PFSK-1 (cell line): ENCODE measurements around the gene SFI1.

Experiments
- SIN3A ChIP-seq: IDR thresholded peaks from 2 replicates; pipeline ENCODE4 v1.6.1; 2012; ENCODE audit warnings: mild to moderate bottlenecking, low read length, moderate library complexity, borderline replicate concordance; ENCODE audit not compliant: insufficient read depth
- TAF1 ChIP-seq: IDR thresholded peaks from 2 replicates; pipeline ENCODE4 v1.6.1; 2012; ENCODE audit warnings: low read length, control low read depth, borderline replicate concordance; ENCODE audit not compliant: insufficient read depth

DNA sequence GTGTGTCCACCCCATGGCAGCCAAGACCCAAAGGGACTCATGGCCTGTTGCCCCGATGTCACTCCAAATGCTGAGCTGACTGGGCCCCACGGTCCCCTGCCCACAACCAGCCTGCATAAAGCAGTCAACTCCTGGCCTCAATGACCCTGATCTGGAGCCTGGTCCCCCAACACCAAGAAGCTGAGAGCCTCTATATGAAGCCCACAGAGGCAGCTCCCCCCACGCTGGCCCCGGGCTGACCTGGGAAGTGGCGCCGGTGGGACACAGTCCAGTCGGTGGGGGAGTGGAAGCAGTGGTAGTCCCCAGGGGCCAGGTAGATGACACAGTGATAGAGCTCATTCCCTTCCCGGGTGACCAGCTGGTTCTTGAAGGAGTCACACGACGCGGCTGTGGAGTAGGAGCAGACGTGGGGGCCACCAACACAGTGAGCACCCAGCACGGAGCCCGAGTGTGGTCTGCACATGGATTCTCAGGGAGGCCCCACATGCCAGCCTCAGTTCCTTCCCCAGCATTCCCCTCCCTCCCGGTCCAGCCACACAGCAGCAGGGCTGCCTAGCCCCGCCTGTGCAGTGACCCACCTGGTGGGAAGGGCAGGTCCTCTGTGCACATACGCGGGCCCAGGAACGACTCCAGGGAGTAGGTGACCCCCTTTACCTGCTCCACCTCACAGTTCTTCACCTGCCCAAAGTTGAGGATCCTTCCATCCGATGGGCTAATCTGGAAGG, 124.6 kb downstream of the SFI1 start:
- no peak for TF ChIP-seq SIN3A
- TF ChIP-seq TAF1, result no peak
